Breast epithelium (tissue), 4 donors: ENCODE results near the gene SLC6A11. TPM values are rescaled to one million over a fixed set of nuclear protein-coding genes. Genes with fewer than 3 reads are reported as not detected.
A peak's percentile ranks its signal among the peaks of the same experiment; 100 is the strongest.

Experiments
- DNase-seq, 2 donors: peaks; one replicate each; pipeline ENCODE4 v3.0.0-alpha.2; 2019; ENCODE audit warnings: low spot score in 2 of 2
- H3K27ac ChIP-seq, 2 donors: fragments of 200-600 bp; sonication (generic) in 1 of 2; one replicate each; pipeline ENCODE4 v1.5.1; 2016 to 2019; ENCODE audit warnings: mild to moderate bottlenecking in 1 of 2
- H3K27me3 ChIP-seq, 2 donors: fragments of 200-600 bp; sonication (generic) in 1 of 2; one replicate each; pipeline versions ENCODE4 v1.5.1 to v1.6.0; 2017 to 2019; ENCODE audit warnings: control low read depth in 1 of 2, mild to moderate bottlenecking in 1 of 2
- H3K36me3 ChIP-seq: fragments of 200-600 bp; one replicate; pipeline ENCODE4 v1.5.1; 2019
- H3K4me1 ChIP-seq, 2 donors: fragments of 200-600 bp; sonication (generic); one replicate each; pipeline ENCODE4 v1.5.1; 2016 to 2019; ENCODE audit warnings: control low read depth in 1 of 2
- H3K4me3 ChIP-seq, 3 donors: fragments of 200-600 bp; sonication (generic); 1 replicate in 2 of 3; 2 replicates in 1 of 3; pipeline ENCODE4 v1.5.1; 2016 to 2019; ENCODE audit warnings: mild to moderate bottlenecking in 3 of 3, moderate library complexity in 2 of 3
- H3K9me3 ChIP-seq, 2 donors: fragments of 200-600 bp; sonication (generic) in 1 of 2; one replicate each; pipeline ENCODE4 v1.5.1; 2016 to 2019; ENCODE audit warnings: control low read depth in 1 of 2
- CTCF ChIP-seq, 3 donors: fragments of 450-650 bp; IDR thresholded peaks; one replicate each; pipeline ENCODE4 v1.5.1; 2016 to 2017; ENCODE audit warnings: antibody characterized with exemption in 3 of 3, mild to moderate bottlenecking in 3 of 3, moderate library complexity in 3 of 3
- POLR2A ChIP-seq: fragments of 450-650 bp; IDR thresholded peaks from one replicate; pipeline ENCODE4 v1.6.1; 2016; ENCODE audit warnings: antibody characterized with exemption, mild to moderate bottlenecking, moderate library complexity
- POLR2AphosphoS5 ChIP-seq, 3 donors: sonication (generic); formaldehyde crosslinking; IDR thresholded peaks; one replicate each; pipeline ENCODE4 v1.6.1; 2017; ENCODE audit warnings: antibody characterized with exemption in 3 of 3
- intact Hi-C: fragments of 100-400 bp; cut with DNase I; formaldehyde crosslinking; loops from one replicate; pipeline ENCODE4 v1.15.1; 2023; ENCODE audit warnings: low total_unique reads
- total RNA-seq, 3 donors: library from RNA; depleted of rRNA; stranded (reverse); fragments of >200 nt; gene quantifications; one replicate each; pipeline ENCODE4 v1.1.0, GENCODE V29; 2016

Gene SLC6A11
- total RNA-seq, 3 donors from 2014 or later: under 0.01 to 0.15 TPM; not detected in 1

GRCh38 chr3:10780243-10780642, 35.8 kb upstream of the SLC6A11 start:
- H3K27me3 ChIP-seq: peaks cover 0 to 13% of the 10 kb centered on the region in 2 donors
- TF ChIP-seq POLR2AphosphoS5 (IDR thresholded peaks at IDR 0.05): no peak
- TF ChIP-seq CTCF (IDR thresholded peaks at IDR 0.05): no peak
- no peak for TF ChIP-seq POLR2A

DNA sequence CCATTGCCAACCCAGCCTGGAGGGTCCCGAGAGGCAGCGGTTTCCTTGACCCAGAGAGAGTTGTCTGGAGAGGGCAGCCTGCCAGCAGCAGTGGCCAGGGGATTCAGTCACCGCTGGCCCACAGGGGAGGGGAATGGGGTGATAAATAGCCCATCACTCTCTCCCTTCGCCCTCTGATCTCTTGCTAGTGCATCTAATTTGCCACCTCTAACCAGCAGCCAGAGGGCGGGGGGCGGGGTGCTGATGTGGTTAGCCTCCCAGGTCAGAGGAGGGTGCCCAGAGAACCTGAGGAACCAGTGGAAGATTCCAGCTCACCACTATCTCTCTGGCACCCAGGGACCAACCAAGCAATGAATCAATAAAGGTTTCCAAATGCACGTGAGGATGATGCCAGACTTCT, 35.1 kb upstream of the SLC6A11 start:
- Histone ChIP-seq H3K9me3 (no peaks in the 10 kb centered on the region), H3K36me3 (no peaks in the 10 kb centered on the region), H3K4me1 (no peaks in the 10 kb centered on the region), H3K27ac (no peak overlapping the region), H3K27me3 (peaks cover 0 to 9% of the 10 kb centered on the region in 2 donors), H3K4me3 (no peak overlapping the region)
- intact Hi-C loops: no loop called here
- TF ChIP-seq CTCF (IDR thresholded peaks at IDR 0.05) (no peak), POLR2AphosphoS5 (IDR thresholded peaks at IDR 0.05) (no peak), POLR2A (no peak)
- no peak for DNase-seq

More at GRCh38 chr3:10780243-10780642, 35.8 kb upstream of the SLC6A11 start:
- Histone ChIP-seq H3K4me3 (no peak overlapping the region), H3K36me3 (no peaks in the 10 kb centered on the region), H3K4me1 (no peaks in the 10 kb centered on the region), H3K9me3 (no peaks in the 10 kb centered on the region), H3K27ac (no peak overlapping the region)
- intact Hi-C loops: no loop called here
- DNase-seq: no peak

GRCh38 chr3:10781981-10782380, 34.0 kb upstream of the SLC6A11 start:
- intact Hi-C loops: no loop called here
- Histone ChIP-seq H3K4me3 (no peak overlapping the region), H3K27ac (no peak overlapping the region), H3K9me3 (no peaks in the 10 kb centered on the region), H3K36me3 (no peaks in the 10 kb centered on the region), H3K27me3 (peaks cover 0 to 5% of the 10 kb centered on the region in 2 donors), H3K4me1 (no peaks in the 10 kb centered on the region)
- TF ChIP-seq POLR2A (no peak), POLR2AphosphoS5 (IDR thresholded peaks at IDR 0.05) (no peak), CTCF (IDR thresholded peaks at IDR 0.05) (no peak)
- no peak for DNase-seq

- Histone ChIP-seq H3K27me3 (no peaks in the 10 kb centered on the region), H3K4me1 (no peaks in the 10 kb centered on the region), H3K9me3 (no peaks in the 10 kb centered on the region), H3K4me3 (no peak overlapping the region), H3K36me3 (no peaks in the 10 kb centered on the region), H3K27ac (no peak overlapping the region)
- intact Hi-C loops: no loop called here
- no peak for DNase-seq
- TF ChIP-seq CTCF (IDR thresholded peaks at IDR 0.05): peak in 2 of 3 donors; percentile 48 to 59
- TF ChIP-seq POLR2A: no peak
- TF ChIP-seq POLR2AphosphoS5 (IDR thresholded peaks at IDR 0.05): no peak
These were observed 32.4 kb upstream of the SLC6A11 start for GRCh38 chr3:10783360-10784351.

- Histone ChIP-seq H3K9me3 (no peaks in the 10 kb centered on the region), H3K36me3 (no peaks in the 10 kb centered on the region), H3K4me1 (no peaks in the 10 kb centered on the region), H3K4me3 (no peak overlapping the region), H3K27ac (no peak overlapping the region), H3K27me3 (no peaks in the 10 kb centered on the region)
- intact Hi-C loops: no loop called here
- DNase-seq: no peak
- TF ChIP-seq POLR2A (no peak), CTCF (IDR thresholded peaks at IDR 0.05) (no peak), POLR2AphosphoS5 (IDR thresholded peaks at IDR 0.05) (no peak)
These were observed 29.4 kb upstream of the SLC6A11 start for GRCh38 chr3:10786640-10787039.
